Progenitor cell of endocrine pancreas (in vitro differentiated cells): ENCODE data around the gene NRP1. TPM values are rescaled to one million over a fixed set of nuclear protein-coding genes. Genes with fewer than 3 reads are reported as not detected.

Experiments used
- DNase-seq: peaks from one replicate; pipeline ENCODE4 v3.0.0; 2021; ENCODE audit warnings: low spot score; ENCODE audit not compliant: unreplicated experiment
- H3K27ac Mint-ChIP-seq: 2 replicates; pipeline ENCODE4 v1.8.0; 2021; ENCODE audit warnings: mild to moderate bottlenecking, moderate library complexity, mixed read lengths
- H3K27me3 Mint-ChIP-seq: 2 replicates; pipeline ENCODE4 v1.8.0; 2021; ENCODE audit warnings: mixed read lengths
- H3K36me3 Mint-ChIP-seq: 2 replicates; pipeline ENCODE4 v1.8.0; 2022; ENCODE audit warnings: mixed read lengths; ENCODE audit not compliant: insufficient read depth
- H3K4me1 Mint-ChIP-seq: 2 replicates; pipeline ENCODE4 v1.8.0; 2021; ENCODE audit warnings: low read depth, mixed read lengths
- H3K4me3 Mint-ChIP-seq: 2 replicates; pipeline ENCODE4 v1.8.0; 2021; ENCODE audit warnings: low read depth, mild to moderate bottlenecking, moderate library complexity, mixed read lengths
- H3K9me3 Mint-ChIP-seq: 2 replicates; pipeline ENCODE4 v1.8.0; 2021; ENCODE audit warnings: low read depth, mixed read lengths
- total RNA-seq: library from RNA; stranded (reverse); gene quantifications from 2 replicates; pipeline ENCODE4 v1.2.1, GENCODE V29; 2021
- TF ChIP-seq, protein P1 (sequence below): fragments of 200-600 bp; sonication (generic); IDR thresholded peaks from one replicate; pipeline ENCODE4 v1.5.0; 2021; ENCODE audit warnings: antibody characterized with exemption, mild to moderate bottlenecking; ENCODE audit not compliant: unreplicated experiment

Gene NRP1
- total RNA-seq, 1 donor from 2014 or later: 33.4 TPM

DNA sequence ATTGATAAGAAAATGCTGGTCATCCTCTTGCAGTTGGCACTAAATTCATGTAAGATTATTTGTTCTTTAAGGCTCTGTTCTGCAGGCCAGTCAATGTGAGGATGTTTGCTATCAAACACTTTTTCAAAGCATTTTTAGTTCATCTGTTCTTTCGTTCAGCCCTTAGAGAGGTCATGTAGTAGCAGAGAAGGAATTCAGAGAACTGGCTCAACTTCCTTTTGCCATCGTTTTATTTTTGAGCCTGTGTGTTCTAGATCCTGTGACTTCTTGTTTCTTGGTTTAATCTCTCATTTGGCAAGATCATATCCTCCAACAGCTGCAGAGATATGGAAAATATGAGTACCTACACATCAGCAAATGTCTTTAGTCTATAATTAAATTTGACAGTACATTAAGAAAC, 184.3 kb downstream of the NRP1 start:
- no peaks in the 10 kb centered on the region for H3K27me3 Mint-ChIP-seq
- H3K27ac Mint-ChIP-seq: no peak overlapping the region
- H3K36me3 Mint-ChIP-seq: peaks cover 1% of the 10 kb centered on the region
- no peak overlapping the region for H3K4me3 Mint-ChIP-seq
- peaks cover 17% of the 10 kb centered on the region for H3K4me1 Mint-ChIP-seq
- TF ChIP-seq, protein P1, sequence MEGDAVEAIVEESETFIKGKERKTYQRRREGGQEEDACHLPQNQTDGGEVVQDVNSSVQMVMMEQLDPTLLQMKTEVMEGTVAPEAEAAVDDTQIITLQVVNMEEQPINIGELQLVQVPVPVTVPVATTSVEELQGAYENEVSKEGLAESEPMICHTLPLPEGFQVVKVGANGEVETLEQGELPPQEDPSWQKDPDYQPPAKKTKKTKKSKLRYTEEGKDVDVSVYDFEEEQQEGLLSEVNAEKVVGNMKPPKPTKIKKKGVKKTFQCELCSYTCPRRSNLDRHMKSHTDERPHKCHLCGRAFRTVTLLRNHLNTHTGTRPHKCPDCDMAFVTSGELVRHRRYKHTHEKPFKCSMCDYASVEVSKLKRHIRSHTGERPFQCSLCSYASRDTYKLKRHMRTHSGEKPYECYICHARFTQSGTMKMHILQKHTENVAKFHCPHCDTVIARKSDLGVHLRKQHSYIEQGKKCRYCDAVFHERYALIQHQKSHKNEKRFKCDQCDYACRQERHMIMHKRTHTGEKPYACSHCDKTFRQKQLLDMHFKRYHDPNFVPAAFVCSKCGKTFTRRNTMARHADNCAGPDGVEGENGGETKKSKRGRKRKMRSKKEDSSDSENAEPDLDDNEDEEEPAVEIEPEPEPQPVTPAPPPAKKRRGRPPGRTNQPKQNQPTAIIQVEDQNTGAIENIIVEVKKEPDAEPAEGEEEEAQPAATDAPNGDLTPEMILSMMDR: no peak
- DNase-seq: no peak
- peaks cover 10% of the 10 kb centered on the region for H3K9me3 Mint-ChIP-seq

GRCh38 chr10:33147013-33147310, 187.5 kb downstream of the NRP1 start:
- Mint-ChIP-seq H3K36me3 (peaks cover 1% of the 10 kb centered on the region), H3K27me3 (peaks cover 3% of the 10 kb centered on the region), H3K4me3 (no peak overlapping the region), H3K9me3 (peaks cover 10% of the 10 kb centered on the region), H3K4me1 (peaks cover 10% of the 10 kb centered on the region), H3K27ac (no peak overlapping the region)
- DNase-seq: no peak
- TF ChIP-seq, protein P1: no peak

- no peak for DNase-seq
- TF ChIP-seq, protein P1: no peak
- peaks cover 1% of the 10 kb centered on the region for H3K36me3 Mint-ChIP-seq
- no peak overlapping the region for H3K27ac Mint-ChIP-seq
- H3K4me3 Mint-ChIP-seq: no peak overlapping the region
- H3K4me1 Mint-ChIP-seq: peaks cover 7% of the 10 kb centered on the region
- H3K27me3 Mint-ChIP-seq: peaks cover 3% of the 10 kb centered on the region
- H3K9me3 Mint-ChIP-seq: peaks cover 10% of the 10 kb centered on the region
Measured at GRCh38 chr10:33146189-33147012, 188.1 kb downstream of the NRP1 start.

- H3K4me3 Mint-ChIP-seq: no peak overlapping the region
- TF ChIP-seq, protein P1: no peak
- H3K4me1 Mint-ChIP-seq: peaks cover 2% of the 10 kb centered on the region
- peaks cover 10% of the 10 kb centered on the region for H3K9me3 Mint-ChIP-seq
- H3K27me3 Mint-ChIP-seq: peaks cover 3% of the 10 kb centered on the region
- no peak for DNase-seq
- H3K36me3 Mint-ChIP-seq: peaks cover 1% of the 10 kb centered on the region
- no peak overlapping the region for H3K27ac Mint-ChIP-seq
Measured at GRCh38 chr10:33145451-33146188, 188.8 kb downstream of the NRP1 start.

DNA sequence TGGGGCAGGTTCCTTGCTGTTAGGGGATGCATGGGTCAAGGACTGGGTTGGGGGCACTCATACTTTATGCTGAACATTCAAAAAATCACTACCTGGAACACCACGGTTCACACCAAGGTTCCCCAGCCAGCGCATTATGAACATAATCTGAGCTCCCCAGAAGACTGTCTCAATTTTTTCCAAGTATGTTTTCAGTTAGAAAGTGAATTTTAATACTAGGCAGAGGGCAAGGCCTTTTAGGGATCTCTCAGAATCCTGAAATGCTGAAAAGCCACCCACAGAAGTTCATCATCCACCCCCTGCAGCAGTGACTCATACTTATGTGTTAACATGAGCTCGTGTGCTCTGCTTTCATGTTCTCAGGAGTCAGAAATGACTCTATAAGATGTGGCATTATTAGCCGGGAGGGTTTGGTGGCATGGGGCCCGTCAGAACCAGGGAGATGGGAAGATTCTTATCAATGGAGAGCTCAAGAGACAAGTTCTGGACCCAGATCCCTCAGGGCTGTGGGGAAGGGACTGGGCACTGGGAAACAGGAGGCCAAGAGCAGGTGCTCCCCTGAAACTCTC, 191.2 kb downstream of the NRP1 start:
- peaks cover 8% of the 10 kb centered on the region for H3K9me3 Mint-ChIP-seq
- no peak for DNase-seq
- H3K36me3 Mint-ChIP-seq: peaks cover 1% of the 10 kb centered on the region
- H3K4me3 Mint-ChIP-seq: no peak overlapping the region
- TF ChIP-seq, protein P1: no peak
- H3K27ac Mint-ChIP-seq: no peak overlapping the region
- H3K4me1 Mint-ChIP-seq: no peaks in the 10 kb centered on the region
- H3K27me3 Mint-ChIP-seq: peaks cover 6% of the 10 kb centered on the region
